ENCODE measurements around the gene RHOT2.
A peak's percentile ranks its signal among the peaks of the same experiment; 100 is the strongest.

The RHOT2 gene

DNA sequence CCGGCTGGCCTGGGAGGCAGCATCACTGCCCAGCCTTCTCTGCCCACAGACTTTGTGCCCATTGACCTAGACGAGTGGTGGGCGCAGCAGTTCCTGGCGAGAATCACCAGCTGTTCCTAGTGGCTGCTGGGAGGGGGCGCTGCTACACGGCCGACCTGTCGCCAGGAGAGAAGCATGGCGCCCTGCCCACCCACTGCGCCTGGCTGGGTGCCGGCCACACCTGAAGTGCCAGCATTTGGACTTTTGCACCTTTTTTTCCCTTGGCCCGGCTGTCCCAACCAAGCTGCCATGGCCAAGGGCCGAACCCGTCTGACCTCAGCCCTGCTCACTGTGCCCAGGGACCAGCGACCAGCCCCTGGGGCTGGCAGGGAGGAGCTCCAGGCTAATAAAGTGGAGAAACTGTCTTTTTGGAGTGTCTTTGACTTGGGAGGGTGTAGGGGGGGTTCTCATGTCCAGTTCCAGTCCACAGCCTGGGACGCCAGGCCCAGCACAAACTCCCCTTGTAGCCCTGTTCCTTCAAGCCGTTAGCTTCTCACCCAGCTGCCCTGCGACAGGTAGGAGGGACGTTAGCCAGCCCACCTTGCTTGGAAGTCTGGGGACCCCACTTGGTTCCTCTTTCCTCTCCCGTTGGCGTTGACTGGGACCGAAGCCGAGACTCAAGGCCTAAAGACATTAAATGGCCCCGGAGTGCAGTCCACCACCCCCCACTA is 19.7 kb upstream of the RHOT2 start:
- no peak for DNase-seq

DNA sequence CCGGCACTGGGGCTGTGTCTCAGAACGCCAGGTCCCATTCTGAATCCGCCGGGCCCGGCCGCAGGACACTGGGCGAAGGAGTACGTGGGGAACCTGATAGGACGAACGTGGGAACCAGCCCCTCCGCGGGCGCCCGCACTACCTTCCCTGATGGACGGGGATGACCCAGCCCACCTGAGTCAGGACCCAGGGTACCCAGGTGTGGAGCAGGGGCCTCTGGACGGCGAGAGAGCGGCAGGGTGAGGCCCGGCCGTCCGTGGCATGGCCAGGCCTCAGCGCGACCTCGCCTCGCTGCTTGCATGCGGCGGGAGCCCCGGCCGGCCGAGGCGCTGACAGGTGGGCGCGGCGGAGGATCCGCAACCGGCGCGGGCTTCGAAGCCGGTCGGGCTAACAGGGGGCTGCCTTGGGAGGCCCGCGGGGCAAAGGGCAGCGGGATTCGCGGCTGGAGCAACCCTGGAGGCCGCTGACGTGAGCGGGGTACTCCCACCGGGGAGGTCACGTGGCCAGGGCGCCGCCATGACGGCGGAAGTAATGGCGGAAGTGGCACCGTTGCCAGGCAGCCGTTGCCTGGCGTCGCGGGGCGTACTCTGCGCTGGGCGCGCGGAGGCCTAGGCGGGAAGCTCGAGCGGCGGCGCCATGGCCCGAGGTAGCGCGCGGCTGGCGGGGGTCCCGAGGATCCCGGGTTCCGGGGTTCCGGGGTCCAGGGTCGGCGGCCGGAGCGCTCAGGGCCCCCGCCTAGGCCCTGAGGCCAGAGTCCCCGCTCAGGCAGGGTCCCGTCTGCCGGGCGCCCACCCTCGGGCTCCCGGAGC is 18.9 kb upstream of the RHOT2 start, which contains the start of gene WDR90:
Gene WDR90 (plus strand): TSS at position 585 of the 809 bp plus-strand sequence. CDS start 52 bp downstream, at position 637.
- peak; percentile 42 for DNase-seq

GRCh38 chr16:649631-650030 is 18.3 kb upstream of the RHOT2 start:
- DNase-seq = no peak

DNA sequence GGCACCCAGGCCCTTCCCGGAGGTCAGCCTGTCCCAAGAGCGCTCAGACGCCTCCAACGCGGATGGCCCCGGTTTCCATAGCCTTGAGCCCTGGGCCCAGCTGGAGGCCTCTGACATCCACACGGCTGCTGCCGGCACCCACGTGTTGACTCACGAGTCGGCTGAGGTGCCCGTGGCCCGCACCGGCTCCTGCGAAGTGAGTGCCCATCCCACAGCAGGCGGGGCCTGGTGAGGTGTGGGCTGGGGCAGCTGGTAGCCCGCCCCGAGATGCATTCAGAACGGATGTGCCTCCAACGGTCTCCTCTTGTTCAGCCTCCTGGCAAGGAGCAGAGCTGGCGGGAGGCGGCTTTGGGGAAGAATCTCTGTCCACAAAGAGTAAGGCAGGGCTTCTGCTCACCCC is 16.1 kb upstream of the RHOT2 start:
- DNase-seq = no peak

- DNase-seq = no peak
Observed at GRCh38 chr16:652454-653305, 15.3 kb upstream of the RHOT2 start.

DNA sequence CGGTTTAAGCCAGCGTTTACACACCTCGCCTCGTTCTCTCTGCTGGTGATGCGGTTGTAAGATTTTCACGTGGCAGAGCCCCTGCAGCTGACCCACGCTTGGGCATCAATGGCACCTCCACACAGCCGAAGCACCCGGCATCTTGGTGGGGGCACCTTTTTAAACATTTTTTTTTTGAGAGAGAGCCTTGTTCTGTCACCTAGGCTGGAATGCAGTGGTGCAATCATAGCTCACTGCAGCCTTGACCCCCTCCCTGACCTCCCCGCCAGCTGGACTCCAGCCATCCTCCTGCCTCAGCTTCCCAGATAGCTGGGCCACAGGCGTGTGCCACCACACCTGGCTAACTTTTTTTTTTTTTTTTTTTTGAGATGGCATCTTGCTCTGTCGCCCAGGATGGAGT is 13.9 kb upstream of the RHOT2 start:
- DNase-seq = no peak

- no peak for DNase-seq
Observed at GRCh38 chr16:657487-657886, 10.4 kb upstream of the RHOT2 start.

- DNase-seq = no peak
Observed at GRCh38 chr16:658679-659571, 9.0 kb upstream of the RHOT2 start.

- DNase-seq = no peak
Observed at GRCh38 chr16:659618-660017, 8.3 kb upstream of the RHOT2 start.

- DNase-seq = no peak
Observed at GRCh38 chr16:660132-660458, 7.8 kb upstream of the RHOT2 start.

DNA sequence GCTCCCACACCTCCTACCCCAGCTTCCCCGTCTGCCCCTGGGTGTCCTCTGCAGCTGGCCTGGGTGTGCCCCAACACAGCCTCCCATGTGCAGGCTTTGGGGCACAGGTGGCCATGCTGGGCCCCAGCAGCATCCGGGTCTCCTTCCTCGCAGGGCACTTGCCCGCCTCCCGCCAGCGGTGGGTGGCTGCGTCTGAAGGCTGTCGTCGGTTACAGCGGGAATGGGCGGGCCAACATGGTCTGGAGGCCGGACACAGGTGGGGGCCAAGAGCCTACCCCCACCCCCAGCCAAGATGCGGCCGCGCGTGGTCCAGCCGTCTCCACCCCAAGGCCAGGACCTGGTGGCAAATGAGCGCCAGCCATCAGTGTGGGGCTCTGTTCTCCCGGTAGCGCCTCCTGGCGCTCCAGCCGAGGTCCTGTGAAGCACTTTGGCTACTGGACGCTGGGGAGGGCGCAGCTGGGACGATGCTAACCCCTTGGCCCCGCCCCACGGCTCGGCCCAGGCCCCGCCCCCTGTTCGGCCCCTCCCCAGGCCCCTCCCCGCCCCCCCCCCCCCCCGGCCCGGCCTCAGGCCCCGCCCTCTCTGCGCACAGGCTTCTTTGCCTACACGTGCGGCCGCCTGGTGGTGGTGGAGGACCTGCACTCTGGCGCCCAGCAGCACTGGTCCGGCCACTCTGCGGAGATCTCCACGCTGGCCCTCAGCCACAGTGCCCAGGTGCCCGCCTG is 7.3 kb upstream of the RHOT2 start:
- no peak for DNase-seq

- DNase-seq = no peak
Observed at GRCh38 chr16:661184-661821, 6.6 kb upstream of the RHOT2 start.

DNA sequence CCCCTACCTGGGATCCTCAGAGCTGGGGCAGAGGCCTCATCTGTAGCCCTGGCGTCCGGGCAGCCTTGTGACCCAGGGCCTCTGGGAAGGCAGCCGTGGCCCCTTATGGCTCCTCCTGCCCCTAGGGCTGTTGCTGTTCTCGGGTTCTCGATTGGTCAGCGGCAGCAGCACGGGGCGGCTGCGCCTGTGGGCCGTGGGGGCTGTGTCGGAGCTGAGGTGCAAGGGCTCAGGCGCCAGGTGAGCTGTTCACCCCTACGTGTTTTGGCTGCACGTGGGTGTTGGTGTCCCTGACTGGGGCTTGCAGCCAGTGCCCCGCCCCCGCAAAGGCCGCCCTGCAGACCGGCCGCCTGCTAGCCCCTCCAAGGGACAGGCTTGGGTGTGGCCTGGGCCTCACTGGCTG is 5.8 kb upstream of the RHOT2 start:
- no peak for DNase-seq

DNA sequence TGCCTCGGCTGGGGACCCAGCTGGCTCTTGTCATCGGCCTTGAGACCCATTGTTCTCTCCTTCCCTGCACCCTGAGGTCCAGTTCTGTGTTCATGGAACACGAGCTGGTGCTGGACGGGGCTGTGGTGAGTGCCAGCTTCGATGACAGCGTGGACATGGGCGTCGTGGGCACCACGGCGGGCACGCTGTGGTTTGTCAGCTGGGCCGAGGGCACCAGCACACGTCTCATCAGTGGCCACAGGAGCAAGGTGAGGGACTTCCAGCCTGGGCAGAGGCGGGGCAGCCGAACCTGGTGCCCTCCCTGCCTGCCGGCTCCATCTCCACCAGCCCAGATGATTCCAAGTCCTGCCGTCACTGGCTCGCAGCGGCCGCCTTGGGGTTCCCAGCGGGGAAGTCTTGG is 5.3 kb upstream of the RHOT2 start:
- no peak for DNase-seq

GRCh38 chr16:666572-666971 is 1.4 kb upstream of the RHOT2 start:
- no peak for DNase-seq

- DNase-seq = no peak
Observed at GRCh38 chr16:667113-667779, 686 bp upstream of the RHOT2 start.

GRCh38 chr16:668519-669171 is 713 bp downstream of the RHOT2 start:
- no peak for DNase-seq

GRCh38 chr16:669666-670065 is 1.7 kb downstream of the RHOT2 start:
- DNase-seq = no peak

- no peak for DNase-seq
Observed at GRCh38 chr16:670485-671352, 2.8 kb downstream of the RHOT2 start.
